Measurements from ENCODE around the gene PRSS36. TPM values are rescaled to one million over a fixed set of nuclear protein-coding genes. Genes with fewer than 3 reads are reported as not detected.

The PRSS36 gene
- polyA plus RNA-seq, 1 experiment = 0.39 TPM

DNA sequence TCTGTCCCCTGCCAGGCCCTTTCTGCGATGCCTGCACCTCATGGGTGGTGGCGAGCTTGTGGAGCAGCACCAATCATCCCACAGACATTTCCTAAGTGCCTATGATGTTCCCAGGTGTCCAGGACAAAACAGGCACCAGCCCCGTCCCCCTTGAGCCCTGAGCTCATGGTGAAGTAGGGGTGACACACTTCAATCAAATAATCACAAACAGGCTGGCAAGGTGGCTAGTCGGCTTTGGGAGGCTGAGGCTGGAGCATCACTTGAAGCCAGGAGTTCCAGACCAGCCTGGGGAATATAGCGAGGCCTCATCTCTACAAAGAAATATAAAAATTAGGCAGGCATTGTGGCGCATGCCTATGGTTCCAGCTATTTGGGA is 13.6 kb downstream of the PRSS36 start:
- ChIA-PET POLR2A (no interaction called here), CTCF (interaction anchor here (0.7 kb wide), 1 partner anchor 151 kb away, joined by 3 read pairs; the partner anchor contains the start of gene HSD3B7)
- no peaks in the 10 kb centered on the region for H3K27me3 ChIP-seq (ENCODE audit: control insufficient read depth, insufficient read depth, low read length)
- no peak overlapping the region for H3K4me3 ChIP-seq (ENCODE audit: low read depth, low read length)
- TF ChIP-seq, protein P1, sequence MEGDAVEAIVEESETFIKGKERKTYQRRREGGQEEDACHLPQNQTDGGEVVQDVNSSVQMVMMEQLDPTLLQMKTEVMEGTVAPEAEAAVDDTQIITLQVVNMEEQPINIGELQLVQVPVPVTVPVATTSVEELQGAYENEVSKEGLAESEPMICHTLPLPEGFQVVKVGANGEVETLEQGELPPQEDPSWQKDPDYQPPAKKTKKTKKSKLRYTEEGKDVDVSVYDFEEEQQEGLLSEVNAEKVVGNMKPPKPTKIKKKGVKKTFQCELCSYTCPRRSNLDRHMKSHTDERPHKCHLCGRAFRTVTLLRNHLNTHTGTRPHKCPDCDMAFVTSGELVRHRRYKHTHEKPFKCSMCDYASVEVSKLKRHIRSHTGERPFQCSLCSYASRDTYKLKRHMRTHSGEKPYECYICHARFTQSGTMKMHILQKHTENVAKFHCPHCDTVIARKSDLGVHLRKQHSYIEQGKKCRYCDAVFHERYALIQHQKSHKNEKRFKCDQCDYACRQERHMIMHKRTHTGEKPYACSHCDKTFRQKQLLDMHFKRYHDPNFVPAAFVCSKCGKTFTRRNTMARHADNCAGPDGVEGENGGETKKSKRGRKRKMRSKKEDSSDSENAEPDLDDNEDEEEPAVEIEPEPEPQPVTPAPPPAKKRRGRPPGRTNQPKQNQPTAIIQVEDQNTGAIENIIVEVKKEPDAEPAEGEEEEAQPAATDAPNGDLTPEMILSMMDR (IDR thresholded peaks at IDR 0.05; ENCODE audit: insufficient read depth, low read depth, low read length) = no peak
- H3K36me3 ChIP-seq (ENCODE audit: control insufficient read depth, insufficient read depth, low read length) = no peaks in the 10 kb centered on the region; the same call in 1 of the 2 replicates
- no peak for DNase-seq (ENCODE audit: low read depth)

DNA sequence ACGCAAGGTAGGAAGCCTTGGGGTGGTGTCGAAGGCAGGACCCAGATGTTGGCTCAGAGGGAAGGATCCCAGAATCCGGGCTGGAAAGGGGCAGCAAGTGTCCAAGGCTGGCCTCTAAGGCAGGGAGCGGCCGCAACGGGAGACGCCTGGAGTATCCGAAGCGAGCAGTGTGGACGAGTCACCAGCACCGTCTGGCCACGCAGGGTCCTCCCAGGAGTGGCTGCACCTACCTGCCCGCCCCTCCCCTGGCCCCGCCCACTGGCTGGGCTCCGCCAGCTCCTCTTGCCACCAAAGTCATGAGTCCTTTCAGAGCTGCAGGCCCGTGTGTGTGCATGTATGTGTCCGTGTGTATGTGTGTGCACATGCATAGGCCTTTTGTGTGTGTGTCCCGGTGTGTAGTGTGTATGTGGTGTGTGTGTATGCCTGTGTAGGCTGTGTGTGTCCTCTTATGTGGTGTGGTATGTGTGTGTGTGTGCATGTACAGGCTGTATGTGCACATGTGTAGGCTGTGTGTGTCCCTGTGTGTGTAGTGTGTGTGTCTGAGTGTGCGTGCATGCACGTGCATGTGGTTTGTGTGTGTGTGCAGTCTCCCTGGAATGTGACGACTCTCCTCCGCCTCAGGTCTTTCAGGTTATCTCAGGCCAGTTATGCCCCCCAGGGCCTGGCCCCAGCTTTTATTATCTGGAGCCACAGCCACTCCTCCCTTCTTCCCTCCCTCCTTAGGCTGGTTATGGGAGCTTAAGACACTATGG is 14.2 kb downstream of the PRSS36 start, which contains the start of gene PRSS8:
Gene PRSS8 (minus strand): TSS at position 193 of the 752 bp plus-strand sequence. CDS start 229 bp downstream, outside the sequence.
- DNase-seq (ENCODE audit: low read depth) = no peak
- TF ChIP-seq, protein P1 (IDR thresholded peaks at IDR 0.05; ENCODE audit: insufficient read depth, low read depth, low read length) = no peak
- CTCF ChIA-PET = interaction anchor here (0.5 to 1.1 kb wide), 4 partner anchors 12 to 314 kb away, joined by 3 read pairs; partner anchors contain the start of gene HSD3B7
- POLR2A ChIA-PET = no interaction called here
- Histone ChIP-seq H3K36me3 (ENCODE audit: control insufficient read depth, insufficient read depth, low read length) (no peaks in the 10 kb centered on the region; the same call in 1 of the 2 replicates), H3K27me3 (ENCODE audit: control insufficient read depth, insufficient read depth, low read length) (no peaks in the 10 kb centered on the region), H3K4me3 (ENCODE audit: low read depth, low read length) (no peak within 1 kb of the TSS)

DNA sequence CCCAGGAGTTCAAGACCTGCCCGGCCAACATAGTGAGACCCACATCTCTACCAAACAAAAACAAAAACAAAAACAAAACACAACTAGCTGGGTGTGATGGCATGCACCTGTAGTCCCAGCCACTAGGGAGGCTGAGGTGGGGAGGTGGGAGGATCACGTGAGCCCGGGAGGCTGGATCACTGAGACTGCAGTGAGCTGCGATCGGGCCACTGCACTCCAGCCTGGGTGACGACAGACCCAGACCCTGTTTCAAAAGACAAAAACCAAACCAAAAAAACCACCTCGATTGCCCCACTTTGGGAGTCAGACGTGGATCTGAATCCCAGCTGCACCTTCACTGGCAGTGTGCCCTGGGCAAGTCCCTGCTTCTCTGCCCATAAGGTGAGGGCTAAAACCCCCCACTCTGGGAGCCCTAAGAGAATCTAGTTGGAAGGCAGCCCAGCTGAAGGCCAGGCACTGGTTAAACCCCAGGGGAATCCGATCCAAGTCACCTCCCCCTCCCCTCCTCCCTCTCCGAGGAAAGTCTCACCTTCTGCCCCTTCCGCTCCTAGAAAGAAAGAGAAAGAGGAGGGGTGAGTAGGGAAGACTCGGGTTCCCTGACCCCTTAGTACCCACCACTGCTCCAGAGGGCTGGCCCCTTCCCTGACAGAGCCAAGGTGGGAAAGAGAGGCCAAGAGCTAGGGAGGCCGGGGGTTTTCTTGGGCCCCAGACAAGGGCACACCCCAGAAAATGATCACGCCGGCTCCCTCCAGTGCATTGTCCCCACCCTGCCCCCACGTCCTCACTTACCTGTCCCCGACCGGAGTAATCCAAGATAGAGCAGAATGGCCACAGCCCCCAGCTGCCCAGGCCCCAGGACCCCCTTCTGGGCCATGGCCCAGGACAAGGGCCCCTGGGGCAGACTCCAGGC is 15.0 kb downstream of the PRSS36 start:
- no peak overlapping the region for H3K4me3 ChIP-seq (ENCODE audit: low read depth, low read length)
- POLR2A ChIA-PET = no interaction called here
- DNase-seq (ENCODE audit: low read depth) = no peak
- TF ChIP-seq, protein P1 (IDR thresholded peaks at IDR 0.05; ENCODE audit: insufficient read depth, low read depth, low read length) = no peak
- CTCF ChIA-PET = interaction anchor here (0.5 to 1.1 kb wide), 3 partner anchors 12 to 315 kb away, joined by 3 read pairs; no protein-coding TSS in a partner anchor
- no peaks in the 10 kb centered on the region; the same call in 1 of the 2 replicates for H3K36me3 ChIP-seq (ENCODE audit: control insufficient read depth, insufficient read depth, low read length)
- no peaks in the 10 kb centered on the region for H3K27me3 ChIP-seq (ENCODE audit: control insufficient read depth, insufficient read depth, low read length)

DNA sequence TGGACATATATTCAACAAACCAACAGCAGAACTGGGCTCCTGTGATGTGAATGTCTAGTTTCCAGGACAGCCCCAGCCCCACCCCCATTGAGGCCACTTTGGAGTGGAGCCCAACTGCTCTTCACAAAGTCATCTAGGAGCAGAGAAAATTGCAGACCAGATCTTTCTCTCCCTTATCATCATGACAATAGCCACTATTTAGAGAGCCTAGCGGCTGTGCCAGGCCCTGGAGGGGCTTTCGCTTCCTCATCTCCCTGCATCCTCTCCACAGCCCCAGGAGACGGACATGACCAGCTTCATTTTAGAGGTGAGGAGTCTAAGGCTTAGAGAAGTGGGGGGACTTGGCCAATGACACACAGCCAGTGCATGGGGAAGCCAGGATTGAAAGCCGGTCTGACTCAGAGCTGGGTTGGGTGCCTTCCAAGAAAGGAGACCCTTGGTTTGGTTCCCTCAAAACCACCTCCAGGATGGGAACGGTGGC is 15.7 kb downstream of the PRSS36 start:
- CTCF ChIA-PET = interaction anchor here (1.1 to 1.2 kb wide), 2 partner anchors 8 to 11 kb away, joined by 3 read pairs; no protein-coding TSS in a partner anchor
- no peak overlapping the region for H3K4me3 ChIP-seq (ENCODE audit: low read depth, low read length)
- no peaks in the 10 kb centered on the region; the same call in 1 of the 2 replicates for H3K36me3 ChIP-seq (ENCODE audit: control insufficient read depth, insufficient read depth, low read length)
- no peak for DNase-seq (ENCODE audit: low read depth)
- H3K27me3 ChIP-seq (ENCODE audit: control insufficient read depth, insufficient read depth, low read length) = no peaks in the 10 kb centered on the region
- TF ChIP-seq, protein P1 (IDR thresholded peaks at IDR 0.05; ENCODE audit: insufficient read depth, low read depth, low read length) = no peak
- POLR2A ChIA-PET = no interaction called here
